ENCODE data around the gene AK8. TPM values are rescaled to one million over a fixed set of nuclear protein-coding genes. Genes with fewer than 3 reads are reported as not detected.

Gene AK8
- total and polyA plus RNA-seq, 4 donors: 0.07 to 0.26 (median 0.11) TPM

- H3K27ac ChIP-seq (ENCODE audit: low read depth in 1 of 2, low read length in 2 of 2): no peak overlapping the region
- peaks cover 0 to 5% (median 0%) of the 10 kb centered on the region in 4 donors for H3K9me3 ChIP-seq (ENCODE audit: control insufficient read depth in 4 of 4, low read length in 3 of 4)
- no peak overlapping the region for H3K4me3 ChIP-seq (ENCODE audit: low read depth in 1 of 3, low read length in 3 of 3)
- no peak overlapping the region for H3K9ac ChIP-seq (ENCODE audit: low read depth in 1 of 2, low read length in 2 of 2)
- WGBS: 62% methylated on average over 1 of the region's 1 CpG
- H3K4me1 ChIP-seq (ENCODE audit: control insufficient read depth in 4 of 4, insufficient read depth in 4 of 4, low read length in 3 of 4): no peaks in the 10 kb centered on the region
- TF ChIP-seq ATF3 (IDR thresholded peaks at IDR 0.05) (no peak), RXRA (IDR thresholded peaks at IDR 0.05) (no peak), YY1 (IDR thresholded peaks at IDR 0.05) (no peak), RAD21 (IDR thresholded peaks at IDR 0.05) (no peak), JUND (IDR thresholded peaks at IDR 0.05) (no peak), EGR1 (IDR thresholded peaks at IDR 0.05; ENCODE audit: low read depth in 2 of 2) (no peak), MAX (IDR thresholded peaks at IDR 0.05) (no peak), REST (IDR thresholded peaks at IDR 0.05) (no peak), NR2F2 (IDR thresholded peaks at IDR 0.05) (no peak), SP1 (IDR thresholded peaks at IDR 0.05) (no peak), HNF4G (IDR thresholded peaks at IDR 0.05) (no peak), TAF1 (conservative IDR thresholded peaks at IDR 0.05) (no peak), GABPA (IDR thresholded peaks at IDR 0.05 in 1 of 2, conservative IDR thresholded peaks at IDR 0.05 in 1 of 2) (no peak), FOXA2 (IDR thresholded peaks at IDR 0.05) (no peak), HNF4A (conservative IDR thresholded peaks at IDR 0.05) (no peak)
- TF ChIP-seq, protein P1, sequence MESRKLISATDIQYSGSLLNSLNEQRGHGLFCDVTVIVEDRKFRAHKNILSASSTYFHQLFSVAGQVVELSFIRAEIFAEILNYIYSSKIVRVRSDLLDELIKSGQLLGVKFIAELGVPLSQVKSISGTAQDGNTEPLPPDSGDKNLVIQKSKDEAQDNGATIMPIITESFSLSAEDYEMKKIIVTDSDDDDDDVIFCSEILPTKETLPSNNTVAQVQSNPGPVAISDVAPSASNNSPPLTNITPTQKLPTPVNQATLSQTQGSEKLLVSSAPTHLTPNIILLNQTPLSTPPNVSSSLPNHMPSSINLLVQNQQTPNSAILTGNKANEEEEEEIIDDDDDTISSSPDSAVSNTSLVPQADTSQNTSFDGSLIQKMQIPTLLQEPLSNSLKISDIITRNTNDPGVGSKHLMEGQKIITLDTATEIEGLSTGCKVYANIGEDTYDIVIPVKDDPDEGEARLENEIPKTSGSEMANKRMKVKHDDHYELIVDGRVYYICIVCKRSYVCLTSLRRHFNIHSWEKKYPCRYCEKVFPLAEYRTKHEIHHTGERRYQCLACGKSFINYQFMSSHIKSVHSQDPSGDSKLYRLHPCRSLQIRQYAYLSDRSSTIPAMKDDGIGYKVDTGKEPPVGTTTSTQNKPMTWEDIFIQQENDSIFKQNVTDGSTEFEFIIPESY (IDR thresholded peaks at IDR 0.05): no peak
- H3K27me3 ChIP-seq (ENCODE audit: control insufficient read depth in 4 of 4, insufficient read depth in 4 of 4, low read length in 3 of 4): no peaks in the 10 kb centered on the region
- no peak for DNase-seq (ENCODE audit: low spot score)
- no peaks in the 10 kb centered on the region for H3K36me3 ChIP-seq (ENCODE audit: control insufficient read depth in 4 of 4, insufficient read depth in 3 of 4, low read depth in 1 of 4, low read length in 3 of 4)
Observed at GRCh38 chr9:132788378-132788777, 89.7 kb downstream of the AK8 start.

DNA sequence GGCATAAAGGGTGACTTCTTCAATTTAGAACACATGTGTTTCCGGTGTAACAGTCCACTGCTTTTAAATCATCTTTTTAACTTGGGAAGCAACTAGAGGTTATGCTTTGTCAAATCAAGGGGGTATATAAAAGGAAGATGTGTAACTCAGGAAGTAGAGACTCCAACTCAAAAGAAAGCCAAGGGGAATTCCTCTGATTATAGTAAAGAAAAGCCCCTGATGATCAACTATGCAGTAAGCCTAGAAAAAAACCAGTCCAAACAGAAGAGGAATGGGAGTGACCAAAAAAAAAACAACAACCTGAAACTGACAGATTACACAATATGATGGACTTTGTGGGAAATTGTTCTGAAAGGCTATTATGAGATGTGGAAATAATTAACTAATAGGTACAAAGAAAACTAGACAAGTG, 90.3 kb downstream of the AK8 start:
- no peaks in the 10 kb centered on the region for H3K27me3 ChIP-seq (ENCODE audit: control insufficient read depth in 4 of 4, insufficient read depth in 4 of 4, low read length in 3 of 4)
- no peak overlapping the region for H3K9ac ChIP-seq (ENCODE audit: low read depth in 1 of 2, low read length in 2 of 2)
- H3K9me3 ChIP-seq (ENCODE audit: control insufficient read depth in 4 of 4, low read length in 3 of 4): peaks cover 0 to 5% (median 0%) of the 10 kb centered on the region in 4 donors
- no peaks in the 10 kb centered on the region for H3K36me3 ChIP-seq (ENCODE audit: control insufficient read depth in 4 of 4, insufficient read depth in 3 of 4, low read depth in 1 of 4, low read length in 3 of 4)
- no peaks in the 10 kb centered on the region for H3K4me1 ChIP-seq (ENCODE audit: control insufficient read depth in 4 of 4, insufficient read depth in 4 of 4, low read length in 3 of 4)
- H3K27ac ChIP-seq (ENCODE audit: low read depth in 1 of 2, low read length in 2 of 2): no peak overlapping the region
- H3K4me3 ChIP-seq (ENCODE audit: low read depth in 1 of 3, low read length in 3 of 3): no peak overlapping the region
- 93% methylated on average over 1 of the region's 1 CpG for WGBS
- TF ChIP-seq FOXA2 (IDR thresholded peaks at IDR 0.05) (no peak), HNF4G (IDR thresholded peaks at IDR 0.05) (no peak), RAD21 (IDR thresholded peaks at IDR 0.05) (no peak), ATF3 (IDR thresholded peaks at IDR 0.05) (no peak), GABPA (IDR thresholded peaks at IDR 0.05 in 1 of 2, conservative IDR thresholded peaks at IDR 0.05 in 1 of 2) (no peak), EGR1 (IDR thresholded peaks at IDR 0.05; ENCODE audit: low read depth in 2 of 2) (no peak), FOXA1 (IDR thresholded peaks at IDR 0.05) (no peak), MAX (IDR thresholded peaks at IDR 0.05) (no peak), NR2F2 (IDR thresholded peaks at IDR 0.05) (no peak)
- TF ChIP-seq, protein P1 (IDR thresholded peaks at IDR 0.05): no peak
- DNase-seq (ENCODE audit: low spot score): no peak
